Activated naive CD8-positive, alpha-beta T cell treated with anti-CD3 and anti-CD28 coated beads, Interleukin-2, amount 50 U/mL, for 24 hours (primary cell): ENCODE data around the gene EIF5B.

Experiments
- ATAC-seq: fragments of 150-1000 bp; cut with Tn5 transposase; one replicate; pipeline ENCODE4 v1.10.0; 2021
- DNase-seq: peaks from one replicate; pipeline ENCODE4 v3.0.0; 2021
- H3K27ac Mint-ChIP-seq: one replicate; pipeline ENCODE4 v1.8.0; 2021; ENCODE audit warnings: mild to moderate bottlenecking, mixed read lengths
- H3K27me3 Mint-ChIP-seq: one replicate; pipeline ENCODE4 v1.8.0; 2021; ENCODE audit warnings: mixed read lengths
- H3K36me3 Mint-ChIP-seq: one replicate; pipeline ENCODE4 v1.8.0; 2021; ENCODE audit warnings: low read depth, mixed read lengths
- H3K4me1 Mint-ChIP-seq: one replicate; pipeline ENCODE4 v1.8.0; 2021; ENCODE audit warnings: mixed read lengths
- H3K4me3 Mint-ChIP-seq: one replicate; pipeline ENCODE4 v1.8.0; 2021; ENCODE audit warnings: mild to moderate bottlenecking, moderate library complexity, mixed read lengths
- H3K9me3 Mint-ChIP-seq: one replicate; pipeline ENCODE4 v1.8.0; 2021; ENCODE audit warnings: mixed read lengths

EIF5B gene

GRCh38 chr2:99442837-99443236, 105.6 kb downstream of the EIF5B start:
- H3K36me3 Mint-ChIP-seq: peaks cover 29% of the 10 kb centered on the region
- ATAC-seq (no peak), DNase-seq (no peak)
- peaks cover 7% of the 10 kb centered on the region for H3K4me1 Mint-ChIP-seq
- no peaks in the 10 kb centered on the region for H3K9me3 Mint-ChIP-seq
- H3K27me3 Mint-ChIP-seq: no peaks in the 10 kb centered on the region
- H3K4me3 Mint-ChIP-seq: no peak overlapping the region
- no peak overlapping the region for H3K27ac Mint-ChIP-seq

DNA sequence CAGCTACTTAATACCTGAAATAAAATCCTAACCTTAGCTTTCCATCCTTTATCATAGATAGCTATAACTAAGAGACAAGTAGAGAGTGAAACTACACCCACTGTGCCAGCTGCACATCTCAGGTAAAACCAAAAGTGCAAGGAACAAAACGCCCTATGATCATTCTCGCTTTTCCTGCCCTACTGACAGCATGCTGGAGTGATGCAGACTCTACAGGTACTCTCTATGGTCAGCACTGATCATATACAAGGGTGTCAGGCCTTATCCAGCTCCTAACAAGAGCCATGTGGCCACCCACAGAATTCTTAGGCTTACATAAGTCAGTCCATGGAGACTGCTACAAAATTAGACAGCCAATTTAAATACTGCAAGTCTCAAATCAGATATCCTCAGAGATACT, 107.0 kb downstream of the EIF5B start:
- H3K4me3 Mint-ChIP-seq: no peak overlapping the region

DNA sequence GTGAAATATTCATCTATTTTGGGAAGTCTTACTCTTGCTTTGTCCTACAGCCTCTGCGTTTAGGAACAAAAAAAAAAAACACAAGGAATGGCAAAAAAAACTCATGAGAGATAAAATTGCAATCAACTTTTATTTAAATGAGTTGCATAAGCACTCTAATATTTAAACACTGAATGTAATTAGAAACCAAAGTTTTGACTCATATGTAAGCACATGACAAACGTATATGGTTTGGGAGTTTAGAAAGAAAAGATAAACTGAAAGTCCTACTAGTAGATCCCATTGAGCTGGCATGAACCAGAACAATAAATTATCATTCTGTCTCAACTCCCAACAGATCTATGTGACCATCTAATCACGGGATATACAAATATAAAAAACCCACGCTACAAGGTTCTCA, 107.9 kb downstream of the EIF5B start:
- H3K27me3 Mint-ChIP-seq: no peaks in the 10 kb centered on the region
- H3K36me3 Mint-ChIP-seq: peaks cover 26% of the 10 kb centered on the region
- no peak for ATAC-seq
- DNase-seq: no peak
- no peak overlapping the region for H3K4me3 Mint-ChIP-seq
- H3K4me1 Mint-ChIP-seq: peaks cover 7% of the 10 kb centered on the region
- H3K9me3 Mint-ChIP-seq: no peaks in the 10 kb centered on the region
- no peak overlapping the region for H3K27ac Mint-ChIP-seq

More for the DNA sequence above, 107.0 kb downstream of the EIF5B start:
- peaks cover 7% of the 10 kb centered on the region for H3K4me1 Mint-ChIP-seq
- peaks cover 25% of the 10 kb centered on the region for H3K36me3 Mint-ChIP-seq
- H3K27ac Mint-ChIP-seq: no peak overlapping the region
- no peak for DNase-seq
- ATAC-seq: no peak
- H3K9me3 Mint-ChIP-seq: no peaks in the 10 kb centered on the region
- H3K27me3 Mint-ChIP-seq: no peaks in the 10 kb centered on the region

- H3K27ac Mint-ChIP-seq: peak overlapping the region; percentile 3
- no peaks in the 10 kb centered on the region for H3K27me3 Mint-ChIP-seq
- ATAC-seq: no peak
- no peaks in the 10 kb centered on the region for H3K9me3 Mint-ChIP-seq
- peaks cover 7% of the 10 kb centered on the region for H3K4me1 Mint-ChIP-seq
- H3K4me3 Mint-ChIP-seq: no peak overlapping the region
- DNase-seq: no peak
- H3K36me3 Mint-ChIP-seq: peaks cover 34% of the 10 kb centered on the region
Measured at GRCh38 chr2:99448556-99448955, 111.4 kb downstream of the EIF5B start.

DNA sequence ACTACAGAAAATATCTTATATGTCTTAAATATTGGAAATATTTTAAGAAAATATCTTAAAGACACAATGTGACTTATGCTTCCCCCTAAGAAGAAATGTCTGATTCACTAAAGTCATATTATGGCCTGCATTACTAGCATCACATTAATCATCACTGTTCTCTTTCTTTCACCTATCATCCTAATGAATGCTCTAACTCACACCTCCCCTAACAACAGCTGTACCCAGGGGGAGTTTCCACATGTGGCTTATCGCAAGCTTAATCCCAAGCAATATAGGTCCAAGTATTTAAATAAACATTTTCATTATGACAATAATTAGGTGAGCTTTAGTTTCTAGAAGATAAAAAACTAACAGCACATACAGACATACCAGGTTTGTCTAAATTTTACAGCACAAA, 113.0 kb downstream of the EIF5B start:
- H3K27ac Mint-ChIP-seq: no peak overlapping the region
- peaks cover 41% of the 10 kb centered on the region for H3K36me3 Mint-ChIP-seq
- ATAC-seq (no peak), DNase-seq (no peak)
- no peaks in the 10 kb centered on the region for H3K9me3 Mint-ChIP-seq
- H3K4me3 Mint-ChIP-seq: no peak overlapping the region
- H3K27me3 Mint-ChIP-seq: no peaks in the 10 kb centered on the region
- H3K4me1 Mint-ChIP-seq: peaks cover 6% of the 10 kb centered on the region
